Measurements from ENCODE around the gene GHRH. TPM values are rescaled to one million over a fixed set of nuclear protein-coding genes. Genes with fewer than 3 reads are reported as not detected.

The GHRH gene
- total RNA-seq, 1 experiment from 2014 or later: not detected

- Histone ChIP-seq H3K27ac (ENCODE audit: insufficient read length, low read depth, low read length) (no peak overlapping the region), H3K56ac (ENCODE audit: insufficient read length, low read depth, low read length) (no peak overlapping the region), H3K27me3 (ENCODE audit: insufficient read depth, low read length) (no peaks in the 10 kb centered on the region), H2BK5ac (ENCODE audit: insufficient read length, low read length) (no peak overlapping the region), H3T11ph (ENCODE audit: low read length) (no peak overlapping the region), H2BK20ac (ENCODE audit: low read depth, low read length, poor library complexity, severe bottlenecking) (no peak overlapping the region), H2BK15ac (ENCODE audit: low read depth, low read length) (no peak overlapping the region), H4K20me1 (ENCODE audit: control insufficient read depth, insufficient read depth, insufficient read length) (no peaks in the 10 kb centered on the region), H3K4me2 (ENCODE audit: insufficient read depth, insufficient read length, low read length) (no peak overlapping the region), H4K91ac (ENCODE audit: insufficient read length, low read depth, low read length) (no peak overlapping the region), H4K5ac (ENCODE audit: insufficient read length, low read depth, low read length) (no peak overlapping the region), H2AFZ (ENCODE audit: low read length) (no peak overlapping the region), H3K4me1 (ENCODE audit: insufficient read depth, low read length) (no peaks in the 10 kb centered on the region), H3K14ac (ENCODE audit: insufficient read depth, low read length) (no peak overlapping the region), H3K18ac (ENCODE audit: insufficient read length, low read depth, low read length) (no peak overlapping the region), H2BK120ac (ENCODE audit: low read depth, low read length, poor library complexity, severe bottlenecking) (no peak overlapping the region), H2BK12ac (ENCODE audit: insufficient read length, low read depth, low read length) (no peak overlapping the region), H3K23ac (ENCODE audit: insufficient read length, low read depth, low read length) (no peak overlapping the region), H3K79me2 (ENCODE audit: insufficient read depth, low read length) (no peaks in the 10 kb centered on the region), H3K9me3 (ENCODE audit: control insufficient read depth, low read depth, low read length) (no peaks in the 10 kb centered on the region), H3K4ac (ENCODE audit: low read depth, low read length) (no peak overlapping the region), H3K9ac (ENCODE audit: extremely low read depth, insufficient read length, low read length) (no peak overlapping the region), H3K23me2 (ENCODE audit: insufficient read length, low read depth, low read length, poor library complexity, severe bottlenecking) (no peaks in the 10 kb centered on the region), H2AK5ac (ENCODE audit: insufficient read length, low read length) (no peak overlapping the region), H4K8ac (replicated peaks; ENCODE audit: insufficient read length, low read depth, low read length) (no peak overlapping the region), H3K79me1 (ENCODE audit: insufficient read depth, low read depth, low read length, poor library complexity, severe bottlenecking) (no peaks in the 10 kb centered on the region)
- Mint-ChIP-seq H3K4me1 (peaks cover 41 to 47% of the 10 kb centered on the region in 2 experiments), H3K27me3 (ENCODE audit: low read depth) (no peaks in the 10 kb centered on the region), H3K36me3 (ENCODE audit: insufficient read depth in 1 of 3, low read depth in 3 of 3) (no peaks in the 10 kb centered on the region), H3K4me3 (no peak overlapping the region), H3K27ac (no peak overlapping the region), H3K9me3 (peaks cover 0 to 2% of the 10 kb centered on the region in 2 experiments; a peak in 2 of 5 replicates)
- no peak for TF ChIP-seq CTCF (conservative IDR thresholded peaks at IDR 0.05)
- DNase-seq: no peak
- no CpG with 5 or more reads among the region's 4 CpGs for WGBS (ENCODE audit: extremely low coverage, insufficient read length, low lambda C conversion rate)
Measured at GRCh38 chr20:37265152-37265551, 3.5 kb upstream of the GHRH start.
